KMS-11 (cell line): Measurements from ENCODE around the gene OR10A5.

Experiments
- H2AFZ ChIP-seq: fragments of 200-600 bp; sonication (generic); 2 replicates; pipeline ENCODE4 v1.6.1; 2016; ENCODE audit warnings: antibody characterized with exemption, mixed run types, low read depth
- H3K27ac ChIP-seq: fragments of 200-600 bp; sonication (generic); 2 replicates; pipeline ENCODE4 v1.6.1; 2016; ENCODE audit warnings: mild to moderate bottlenecking, mixed run types
- H3K27me3 ChIP-seq: fragments of 200-600 bp; sonication (generic); 2 replicates; pipeline ENCODE4 v1.6.1; 2017; ENCODE audit warnings: mild to moderate bottlenecking, low read depth, mixed run types, moderate library complexity; ENCODE audit not compliant: insufficient read depth
- H3K36me3 ChIP-seq: fragments of 200-600 bp; sonication (generic); 2 replicates; pipeline ENCODE4 v1.6.1; 2017; ENCODE audit warnings: mild to moderate bottlenecking, mixed run types; ENCODE audit not compliant: insufficient read depth
- H3K4me1 ChIP-seq: fragments of 200-600 bp; sonication (generic); 2 replicates; pipeline ENCODE4 v1.6.1; 2016; ENCODE audit warnings: mild to moderate bottlenecking, low read depth, mixed run types; ENCODE audit not compliant: poor library complexity, severe bottlenecking
- H3K4me2 ChIP-seq: fragments of 200-600 bp; sonication (generic); 2 replicates; pipeline ENCODE4 v1.7.0; 2016; ENCODE audit warnings: mild to moderate bottlenecking, mixed run types
- H3K4me3 ChIP-seq: fragments of 200-600 bp; sonication (generic); IDR thresholded peaks from 2 replicates; pipeline ENCODE4 v1.6.1; 2017; ENCODE audit warnings: low read depth, low read length, mixed read lengths; ENCODE audit not compliant: insufficient read depth
- H3K79me2 ChIP-seq: fragments of 200-600 bp; sonication (generic); 2 replicates; pipeline ENCODE4 v1.6.1; 2016; ENCODE audit warnings: low read depth, mixed run types; ENCODE audit not compliant: insufficient read depth
- H3K9ac ChIP-seq: fragments of 200-600 bp; sonication (generic); 2 replicates; pipeline ENCODE4 v1.6.1; 2016; ENCODE audit warnings: mild to moderate bottlenecking, mixed run types
- H4K20me1 ChIP-seq: fragments of 200-600 bp; sonication (generic); 2 replicates; pipeline ENCODE4 v1.6.1; 2016; ENCODE audit warnings: mild to moderate bottlenecking, mixed run types; ENCODE audit not compliant: insufficient read depth
- CTCF ChIP-seq: fragments of 200-600 bp; sonication (generic); conservative IDR thresholded peaks from 2 replicates; pipeline ENCODE4 v1.6.1; 2017; ENCODE audit warnings: low read depth, mild to moderate bottlenecking, antibody characterized with exemption, low read length, moderate library complexity, mixed read lengths

OR10A5 gene

DNA sequence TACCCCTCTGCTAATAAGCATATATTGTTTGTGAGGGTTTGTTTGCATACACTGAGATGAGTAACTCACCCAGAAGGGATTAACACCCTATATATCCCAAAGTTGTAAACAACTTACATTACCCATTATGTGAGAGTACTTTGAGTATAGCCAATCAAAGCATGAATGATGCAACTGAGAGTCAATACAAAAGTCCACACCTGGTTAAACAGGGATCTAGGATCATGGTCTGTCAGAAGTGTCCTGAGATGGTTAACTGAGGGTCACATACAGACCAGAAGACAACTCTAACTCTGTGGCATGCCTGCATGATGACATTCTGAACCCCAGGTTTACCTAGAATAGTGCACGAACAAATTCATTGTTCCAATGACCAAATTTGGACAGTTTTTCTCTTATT is 17.4 kb upstream of the OR10A5 start:
- H3K27ac ChIP-seq = no peak overlapping the region
- no peaks in the 10 kb centered on the region for H4K20me1 ChIP-seq
- no peak overlapping the region for H3K4me2 ChIP-seq
- H2AFZ ChIP-seq = no peak overlapping the region
- no peaks in the 10 kb centered on the region for H3K79me2 ChIP-seq
- no peaks in the 10 kb centered on the region for H3K36me3 ChIP-seq
- H3K4me3 ChIP-seq = no peak overlapping the region
- H3K9ac ChIP-seq = no peak overlapping the region
- no peaks in the 10 kb centered on the region for H3K27me3 ChIP-seq
- TF ChIP-seq CTCF = no peak
- H3K4me1 ChIP-seq = peaks cover 20% of the 10 kb centered on the region

DNA sequence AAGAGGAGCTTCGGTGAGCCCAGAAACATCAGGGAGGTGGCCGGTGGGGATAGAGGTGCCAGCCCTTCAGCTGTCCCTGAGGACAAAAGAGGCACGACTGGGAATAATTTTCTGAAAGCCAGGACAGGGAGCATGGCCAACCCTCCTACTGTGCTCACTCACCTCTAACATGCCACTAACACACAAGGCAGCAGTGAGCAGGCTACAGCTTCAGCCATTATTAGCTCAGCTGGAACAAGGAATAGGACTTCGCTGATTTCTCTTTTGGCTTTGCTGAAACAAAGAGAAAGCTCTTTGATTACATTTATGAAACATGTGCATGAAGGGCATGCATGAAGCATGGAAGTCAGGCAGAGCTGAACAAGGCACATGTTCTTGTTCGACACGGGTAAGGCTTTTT is 12.1 kb upstream of the OR10A5 start:
- H3K4me1 ChIP-seq = peaks cover 2% of the 10 kb centered on the region

DNA sequence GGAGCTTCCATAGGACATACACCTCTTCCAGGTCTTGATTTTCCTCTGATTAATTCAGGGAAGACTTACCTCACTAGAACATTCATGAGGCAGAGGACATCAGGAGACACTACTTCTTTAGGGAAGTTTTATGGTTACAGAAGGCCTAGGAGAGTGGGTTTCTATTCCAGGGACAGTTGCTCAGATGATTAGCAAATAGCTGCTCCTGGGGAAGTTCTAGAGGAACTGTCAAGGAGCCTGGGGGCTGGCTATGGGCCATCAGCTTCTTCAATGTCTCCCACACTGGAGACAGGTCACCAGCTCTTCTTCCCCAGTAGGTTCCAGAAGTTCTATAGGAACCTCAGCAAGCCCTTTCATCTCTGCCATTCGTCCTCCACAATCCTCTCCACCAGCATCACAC is 11.5 kb upstream of the OR10A5 start:
- TF ChIP-seq CTCF = no peak
- Histone ChIP-seq H3K4me2 (no peak overlapping the region), H3K27me3 (no peaks in the 10 kb centered on the region), H3K4me3 (no peak overlapping the region), H3K79me2 (no peaks in the 10 kb centered on the region), H3K9ac (no peak overlapping the region), H4K20me1 (no peaks in the 10 kb centered on the region), H3K27ac (no peak overlapping the region), H2AFZ (no peak overlapping the region), H3K36me3 (no peaks in the 10 kb centered on the region), H3K4me1 (no peaks in the 10 kb centered on the region)

More for the DNA sequence above, 12.1 kb upstream of the OR10A5 start:
- Histone ChIP-seq H2AFZ (no peak overlapping the region), H3K27me3 (no peaks in the 10 kb centered on the region), H3K27ac (no peak overlapping the region), H3K9ac (no peak overlapping the region), H3K4me2 (no peak overlapping the region), H3K4me3 (no peak overlapping the region), H4K20me1 (no peaks in the 10 kb centered on the region), H3K79me2 (no peaks in the 10 kb centered on the region), H3K36me3 (no peaks in the 10 kb centered on the region)
- TF ChIP-seq CTCF = no peak

- no peak for TF ChIP-seq CTCF
- H4K20me1 ChIP-seq = no peaks in the 10 kb centered on the region
- no peak overlapping the region for H3K4me3 ChIP-seq
These were observed 3.8 kb upstream of the OR10A5 start for GRCh38 chr11:6841694-6842093.

More at GRCh38 chr11:6841694-6842093, 3.8 kb upstream of the OR10A5 start:
- H3K27me3 ChIP-seq = no peaks in the 10 kb centered on the region
- no peak overlapping the region for H2AFZ ChIP-seq
- no peak overlapping the region for H3K4me2 ChIP-seq
- no peaks in the 10 kb centered on the region for H3K36me3 ChIP-seq
- no peaks in the 10 kb centered on the region for H3K4me1 ChIP-seq
- no peak overlapping the region for H3K27ac ChIP-seq
- H3K9ac ChIP-seq = no peak overlapping the region
- H3K79me2 ChIP-seq = no peaks in the 10 kb centered on the region
